ENCODE data around the gene AIFM2. TPM values are rescaled to one million over a fixed set of nuclear protein-coding genes. Genes with fewer than 3 reads are reported as not detected.

The AIFM2 gene
- total RNA-seq, 2 experiments from 2014 or later, result 4.6 to 5.2 TPM

Other genes starting within 250 kb of the AIFM2 start
- 1 to 10 TPM; 3.6 to 4.2 TPM for gene MACROH2A2, start 80.0 kb downstream of the AIFM2 start, total RNA-seq
- gene TYSND1, start 13.9 kb upstream of the AIFM2 start, total RNA-seq, result 10 to 100 TPM; 11.5 to 14.9 TPM
- gene SAR1A, start 37.7 kb upstream of the AIFM2 start, total RNA-seq, result 100 to 1,000 TPM in 1 of 2 experiments, 10 to 100 TPM in 1; 89.4 to 107 TPM
- 100 to 1,000 TPM; 286 to 328 TPM for gene PPA1, start 100.6 kb upstream of the AIFM2 start, total RNA-seq
- gene NPFFR1, start 151.2 kb upstream of the AIFM2 start, total RNA-seq, result not detected
- 10 to 100 TPM; 12.8 to 15.9 TPM for gene LRRC20, start 249.8 kb upstream of the AIFM2 start, total RNA-seq